Measurements from ENCODE around the gene NOTUM.

DNA sequence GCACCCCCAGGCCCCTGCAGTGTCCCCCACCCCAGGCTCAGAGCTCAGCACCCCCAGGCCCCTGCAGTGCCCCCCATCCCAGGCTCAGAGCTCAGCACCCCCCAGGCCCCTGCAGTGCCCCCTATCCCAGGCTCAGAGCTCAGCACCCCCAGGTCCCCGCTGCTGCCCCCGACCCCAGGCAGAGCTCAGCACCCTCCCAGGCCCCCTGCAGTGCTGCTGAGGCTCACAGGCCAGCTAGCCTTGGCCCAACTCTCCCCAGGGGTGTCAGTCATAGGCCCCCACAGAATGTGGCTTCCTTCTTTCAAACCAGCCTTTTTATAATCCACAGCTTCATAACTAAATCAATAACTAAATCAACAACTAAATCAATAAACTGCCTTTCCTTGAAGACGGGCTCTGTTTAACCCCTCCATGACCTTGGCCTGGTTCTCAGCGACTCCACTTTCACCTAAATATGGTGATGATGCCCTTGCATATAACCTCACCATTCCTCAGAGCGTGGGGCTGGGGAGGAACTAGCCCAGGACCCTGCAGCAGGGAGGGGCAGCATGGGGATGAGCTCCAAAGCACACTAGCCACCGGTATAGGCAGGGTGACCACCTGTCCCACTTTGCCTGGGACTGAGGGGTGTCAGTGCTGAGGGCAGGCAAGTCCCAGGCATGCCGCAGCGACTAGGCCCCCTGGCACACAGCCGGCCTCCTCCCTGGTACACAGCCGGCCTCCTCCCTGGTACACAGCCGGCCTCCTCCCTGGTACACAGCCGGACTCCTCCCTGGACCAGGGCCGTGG lies 5.0 kb downstream of the NOTUM start:
- TF ChIP-seq, protein P1, sequence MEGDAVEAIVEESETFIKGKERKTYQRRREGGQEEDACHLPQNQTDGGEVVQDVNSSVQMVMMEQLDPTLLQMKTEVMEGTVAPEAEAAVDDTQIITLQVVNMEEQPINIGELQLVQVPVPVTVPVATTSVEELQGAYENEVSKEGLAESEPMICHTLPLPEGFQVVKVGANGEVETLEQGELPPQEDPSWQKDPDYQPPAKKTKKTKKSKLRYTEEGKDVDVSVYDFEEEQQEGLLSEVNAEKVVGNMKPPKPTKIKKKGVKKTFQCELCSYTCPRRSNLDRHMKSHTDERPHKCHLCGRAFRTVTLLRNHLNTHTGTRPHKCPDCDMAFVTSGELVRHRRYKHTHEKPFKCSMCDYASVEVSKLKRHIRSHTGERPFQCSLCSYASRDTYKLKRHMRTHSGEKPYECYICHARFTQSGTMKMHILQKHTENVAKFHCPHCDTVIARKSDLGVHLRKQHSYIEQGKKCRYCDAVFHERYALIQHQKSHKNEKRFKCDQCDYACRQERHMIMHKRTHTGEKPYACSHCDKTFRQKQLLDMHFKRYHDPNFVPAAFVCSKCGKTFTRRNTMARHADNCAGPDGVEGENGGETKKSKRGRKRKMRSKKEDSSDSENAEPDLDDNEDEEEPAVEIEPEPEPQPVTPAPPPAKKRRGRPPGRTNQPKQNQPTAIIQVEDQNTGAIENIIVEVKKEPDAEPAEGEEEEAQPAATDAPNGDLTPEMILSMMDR (IDR thresholded peaks at IDR 0.05) = no peak
- no peak for TF ChIP-seq POLR2AphosphoS5 (IDR thresholded peaks at IDR 0.05; ENCODE audit: insufficient read depth in 1 of 2, low read depth in 1 of 2)
